Ureter (tissue), 1 donor: ENCODE results near the gene ESR1. TPM values are rescaled to one million over a fixed set of nuclear protein-coding genes. Genes with fewer than 3 reads are reported as not detected.
A peak's percentile ranks its signal among the peaks of the same experiment; 100 is the strongest.

Experiments used
- DNase-seq: peaks from one replicate; pipeline ENCODE4 v3.0.0-alpha.2; 2020; ENCODE audit warnings: low spot score
- total RNA-seq: library from RNA; stranded (reverse); gene quantifications from one replicate; pipeline ENCODE4 v1.2.4, GENCODE V29; 2023
- donor health status: DM: yes; HTN: yes; CAD: no.

Gene ESR1
- total RNA-seq, 1 donor from 2014 or later, result 9.6 TPM

DNA sequence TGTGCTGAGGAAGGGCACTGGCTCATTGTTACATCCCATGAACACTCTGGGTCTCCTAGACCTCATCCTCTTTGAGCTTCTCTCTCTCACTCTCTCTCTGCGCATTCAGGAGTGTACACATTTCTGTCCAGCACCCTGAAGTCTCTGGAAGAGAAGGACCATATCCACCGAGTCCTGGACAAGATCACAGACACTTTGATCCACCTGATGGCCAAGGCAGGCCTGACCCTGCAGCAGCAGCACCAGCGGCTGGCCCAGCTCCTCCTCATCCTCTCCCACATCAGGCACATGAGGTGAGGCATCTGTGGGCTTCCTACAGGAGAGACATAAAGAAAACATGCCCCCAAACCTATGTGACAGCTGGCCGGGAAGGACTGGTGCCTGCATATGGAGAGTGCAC, 286.8 kb downstream of the ESR1 start:
- no peak for DNase-seq

DNA sequence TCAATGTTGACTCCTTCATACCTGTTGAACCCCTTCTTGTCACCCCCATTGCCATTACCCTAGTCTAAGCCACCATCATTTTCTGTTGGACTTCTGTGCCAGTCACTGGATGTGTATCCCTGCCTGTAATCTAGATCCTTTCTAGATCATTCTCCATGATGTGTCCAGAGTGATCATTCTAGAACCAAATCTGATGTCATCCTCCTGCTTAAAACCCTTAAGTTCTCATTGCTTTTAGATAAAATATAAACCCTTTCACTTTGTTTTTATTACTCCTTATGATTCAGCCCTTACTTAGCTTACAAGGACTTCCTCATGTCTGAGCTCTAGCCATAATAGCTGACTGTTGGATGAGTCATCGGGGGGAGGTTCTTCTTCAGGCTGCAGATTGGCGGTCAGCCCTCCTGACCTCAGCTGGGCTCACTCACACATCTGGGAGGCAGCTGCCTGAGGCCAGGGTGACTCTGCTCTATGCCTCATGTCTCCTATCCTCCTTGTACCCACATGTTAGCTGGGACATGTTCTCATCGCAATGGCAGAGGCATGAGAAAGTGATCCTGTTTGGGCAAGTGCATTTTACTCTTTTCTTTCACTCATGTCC, 287.6 kb downstream of the ESR1 start:
- peak; percentile 83 for DNase-seq

- DNase-seq, result no peak
These were observed 289.5 kb downstream of the ESR1 start for GRCh38 chr6:152096863-152097496.

GRCh38 chr6:152098683-152099082, 291.2 kb downstream of the ESR1 start:
- no peak for DNase-seq

- DNase-seq, result no peak
These were observed 292.1 kb downstream of the ESR1 start for GRCh38 chr6:152099446-152100182.

GRCh38 chr6:152100183-152100618, 292.7 kb downstream of the ESR1 start:
- no peak for DNase-seq

GRCh38 chr6:152107973-152108372, 300.5 kb downstream of the ESR1 start:
- no peak for DNase-seq

GRCh38 chr6:152110886-152111820, 303.7 kb downstream of the ESR1 start:
- DNase-seq, result no peak

GRCh38 chr6:152112491-152113261, 305.2 kb downstream of the ESR1 start:
- no peak for DNase-seq

GRCh38 chr6:152117156-152118133, 310.0 kb downstream of the ESR1 start:
- no peak for DNase-seq

DNA sequence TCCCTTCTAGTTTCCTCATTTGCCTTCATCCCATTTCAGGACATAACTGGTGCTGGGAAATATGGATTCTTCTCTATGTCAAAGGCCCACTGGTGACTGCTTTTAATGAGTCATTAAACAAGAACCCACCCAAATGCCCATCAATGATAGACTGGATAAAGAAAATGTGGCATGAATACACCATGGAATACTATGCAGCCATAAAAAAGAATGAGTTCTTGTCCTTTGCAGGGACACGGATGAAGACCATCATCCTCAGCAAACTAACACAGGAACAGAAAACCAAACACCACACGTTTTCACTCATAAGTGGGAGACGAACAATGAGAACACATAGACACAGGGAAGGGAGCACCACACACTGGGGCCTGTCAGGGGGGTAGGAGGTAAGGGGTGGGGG, 310.7 kb downstream of the ESR1 start:
- no peak for DNase-seq

- DNase-seq, result no peak
These were observed 311.2 kb downstream of the ESR1 start for GRCh38 chr6:152118678-152119077.

DNA sequence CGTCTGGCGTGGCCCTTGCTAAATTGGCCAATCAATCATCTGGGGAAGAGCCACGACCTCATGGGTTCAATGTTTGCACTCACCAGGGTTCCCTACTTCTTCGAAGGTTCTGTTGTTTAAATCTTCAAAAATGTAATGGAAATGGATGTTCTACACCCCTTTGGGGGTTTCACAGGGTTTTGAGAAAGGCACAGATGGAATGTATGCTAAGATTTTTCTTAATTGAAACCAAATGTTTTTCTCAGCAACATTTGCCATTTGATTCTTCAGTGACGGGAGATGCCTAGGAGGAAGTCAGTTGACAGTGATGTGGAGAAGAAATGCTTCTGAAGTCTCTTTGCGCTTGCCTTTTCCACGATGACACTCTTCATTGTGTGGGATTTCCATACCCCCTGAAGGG, 312.3 kb downstream of the ESR1 start:
- no peak for DNase-seq

DNA sequence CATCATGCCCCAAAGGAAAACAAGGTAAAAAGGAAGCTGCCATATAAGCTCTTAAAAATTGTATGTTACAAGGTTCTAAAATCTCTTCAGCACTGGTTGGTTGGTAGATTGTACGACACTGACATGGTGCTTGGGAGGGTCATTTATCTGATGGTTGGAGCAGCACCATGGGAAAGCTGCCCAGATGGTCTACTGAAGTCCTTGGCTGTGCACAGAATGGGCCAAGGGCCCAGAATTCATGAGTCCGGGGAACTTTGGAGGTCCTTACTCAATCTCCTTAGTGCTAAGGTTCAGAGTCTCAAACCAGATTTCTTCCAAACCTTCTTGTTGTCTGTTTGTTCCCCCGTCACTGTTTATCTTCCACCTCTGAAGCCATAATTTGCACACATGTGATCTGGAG, 314.4 kb downstream of the ESR1 start:
- no peak for DNase-seq

GRCh38 chr6:152122434-152122833, 315.0 kb downstream of the ESR1 start:
- DNase-seq, result no peak

DNA sequence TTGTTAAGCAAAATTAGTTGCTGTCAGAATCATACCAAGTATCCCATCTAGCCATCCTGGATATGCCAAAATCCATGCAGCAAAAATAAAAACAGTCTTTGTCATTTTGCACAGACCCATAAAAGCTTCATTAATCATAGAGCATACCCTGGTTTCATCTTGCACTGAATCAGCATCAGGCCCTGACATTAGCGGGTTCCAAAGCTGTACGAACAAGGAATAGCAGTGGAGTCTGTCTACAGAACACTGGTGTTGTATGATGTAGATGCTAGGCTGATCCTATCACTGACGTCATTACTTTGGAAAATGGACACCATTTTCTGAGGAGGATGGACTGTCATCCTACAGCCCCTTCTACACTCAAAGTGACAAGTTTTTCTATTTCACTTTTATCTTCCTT, 315.6 kb downstream of the ESR1 start:
- no peak for DNase-seq

DNA sequence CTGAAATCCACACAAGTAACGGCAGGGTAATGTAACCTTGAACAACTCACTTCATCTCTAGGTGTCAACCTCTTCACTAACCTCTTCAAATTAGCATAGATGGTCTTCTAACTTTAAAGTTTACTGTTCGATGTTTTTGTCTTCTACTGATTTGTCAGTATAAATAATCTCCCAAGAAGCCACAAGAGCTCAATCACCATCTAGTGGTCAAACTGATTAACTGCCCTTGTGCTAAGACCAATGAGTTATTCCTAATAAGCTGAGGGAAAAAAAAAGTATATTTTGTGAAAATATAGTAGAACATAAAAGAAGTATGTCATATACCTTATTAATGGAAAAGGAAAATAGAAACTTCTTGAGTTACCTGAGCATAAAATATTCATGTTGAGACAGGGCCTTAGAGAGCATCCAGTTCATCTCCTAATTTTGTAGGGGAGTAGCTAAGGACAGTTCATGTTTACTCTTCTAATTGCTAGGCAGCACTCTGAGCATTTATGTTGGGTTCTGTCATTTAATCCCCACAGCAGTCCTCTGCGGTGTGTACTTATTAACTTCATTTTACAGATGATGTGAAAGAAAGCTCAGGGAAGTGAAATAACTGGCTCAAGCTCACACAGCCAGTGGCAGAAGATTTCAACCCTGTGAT, 317.1 kb downstream of the ESR1 start:
- no peak for DNase-seq

GRCh38 chr6:152127432-152128165, 320.1 kb downstream of the ESR1 start:
- DNase-seq, result no peak

- DNase-seq, result no peak
These were observed 322.2 kb downstream of the ESR1 start for GRCh38 chr6:152129691-152130151.
